A549 (cell line): ENCODE measurements around the gene ZNF362. TPM values are rescaled to one million over a fixed set of nuclear protein-coding genes. Genes with fewer than 3 reads are reported as not detected.

Experiments used
- ATAC-seq, 2 experiments: fragments of 200-7000 bp in 1 of 2; fragments of >200 bp in 1 of 2; cut with Nextera tagmentation in 1 of 2; cut with Tn5 transposase in 1 of 2; 3 replicates each; pipeline versions ENCODE4 v1.8.0 to v1.9.1; 2018 to 2020; ENCODE audit warnings: mild to moderate bottlenecking in 1 of 2, moderate library complexity in 1 of 2
- CTCF ChIA-PET: fragments of 300-600 bp; sonication (Branson Sonifier 250); formaldehyde crosslinking; extraction: SDS; loops from one replicate; lab custom pipeline; 2021; ENCODE audit warnings: antibody characterized with exemption, inconsistent platforms; lab: Yijun Ruan, JAX
- POLR2A ChIA-PET: fragments of 350-600 bp; formaldehyde crosslinking; extraction: SDS; loops from one replicate; lab custom pipeline; 2021; ENCODE audit warnings: antibody characterized with exemption, inconsistent platforms; lab: Yijun Ruan, JAX
- DNase-seq, 2 experiments: peaks; one replicate each; pipeline versions ENCODE4 v3.0.0 to v3.0.0-alpha.2; 2011 to 2016; ENCODE audit warnings: low read depth in 1 of 2, low spot score in 1 of 2
- FAIRE-seq: peaks from 2 replicates; lab custom pipeline; 2011; peaks lifted over from hg19 to GRCh38; lab: Jason Lieb, UNC
- H3K27ac ChIP-seq, 2 experiments: fragments of >200 bp; sonication (Bioruptor Twin); formaldehyde crosslinking; 3 replicates each; pipeline ENCODE4 v1.5.1; 2016 to 2017
- H3K4me1 ChIP-seq: fragments of >200 bp; sonication (Bioruptor Twin); formaldehyde crosslinking; 3 replicates; pipeline ENCODE4 v1.6.1; 2016
- H3K4me2 ChIP-seq: fragments of >200 bp; sonication (Bioruptor Twin); formaldehyde crosslinking; 3 replicates; pipeline ENCODE4 v1.6.1; 2016
- H3K4me3 ChIP-seq: fragments of >200 bp; sonication (Bioruptor Twin); formaldehyde crosslinking; 3 replicates; pipeline ENCODE4 v1.5.1; 2016
- H3K9me3 ChIP-seq: fragments of >200 bp; sonication (Bioruptor Twin); formaldehyde crosslinking; 3 replicates; pipeline ENCODE4 v1.6.1; 2016
- BHLHE40 ChIP-seq: IDR thresholded peaks from 2 replicates; pipeline ENCODE4 v1.6.1; 2012; ENCODE audit warnings: low read depth, low read length, inconsistent platforms
- CBX2 ChIP-seq: fragments of 200-600 bp; sonication (generic); IDR thresholded peaks from 2 replicates; pipeline ENCODE4 v1.6.1; 2016; ENCODE audit warnings: low read depth, mild to moderate bottlenecking, borderline replicate concordance
- CEBPB ChIP-seq, 2 experiments: fragments of >200 bp in 1 of 2; sonication (Bioruptor Twin) in 1 of 2; formaldehyde crosslinking in 1 of 2; IDR thresholded peaks; 2 replicates each; pipeline ENCODE4 v1.6.1; 2012 to 2016
- CHD2 ChIP-seq: fragments of 150-350 bp; IDR thresholded peaks from 2 replicates; pipeline ENCODE4 v1.6.1; 2014; ENCODE audit warnings: low read length; ENCODE audit not compliant: partially characterized antibody
- CTCF ChIP-seq: fragments of >200 bp; sonication (Bioruptor Twin); formaldehyde crosslinking; IDR thresholded peaks from 3 replicates; pipeline ENCODE4 v1.5.1; 2016
- EHF ChIP-seq: fragments of 250-450 bp; sonication (Bioruptor Pico); IDR thresholded peaks from 2 replicates; pipeline ENCODE4 v1.5.0; 2020; ENCODE audit warnings: mild to moderate bottlenecking
- EHMT2 ChIP-seq: fragments of 200-600 bp; sonication (generic); IDR thresholded peaks from 2 replicates; pipeline ENCODE4 v1.6.1; 2016; ENCODE audit warnings: antibody characterized with exemption, low read depth, mild to moderate bottlenecking, moderate library complexity
- FOXS1 ChIP-seq: fragments of 250-450 bp; sonication (Bioruptor Pico); IDR thresholded peaks from 2 replicates; pipeline ENCODE4 v1.5.0; 2020; ENCODE audit warnings: mild to moderate bottlenecking, moderate library complexity
- GATA3 ChIP-seq: IDR thresholded peaks from 2 replicates; pipeline ENCODE4 v1.6.1; 2012; ENCODE audit warnings: borderline replicate concordance
- HEYL ChIP-seq: fragments of 250-450 bp; sonication (Bioruptor Pico); IDR thresholded peaks from 2 replicates; pipeline ENCODE4 v1.8.0; 2021; ENCODE audit warnings: mild to moderate bottlenecking, moderate library complexity
- HMGXB4 ChIP-seq: fragments of 250-450 bp; sonication (Bioruptor Pico); IDR thresholded peaks from 2 replicates; pipeline ENCODE4 v1.5.0; 2021; ENCODE audit warnings: mild to moderate bottlenecking, moderate library complexity, borderline replicate concordance
- HOXA7 ChIP-seq: fragments of 250-450 bp; sonication (Bioruptor Pico); IDR thresholded peaks from 2 replicates; pipeline ENCODE4 v1.5.0; 2020; ENCODE audit warnings: mild to moderate bottlenecking, moderate library complexity
- HOXB13 ChIP-seq: fragments of 250-450 bp; sonication (Bioruptor Pico); IDR thresholded peaks from 2 replicates; pipeline ENCODE4 v1.5.0; 2020; ENCODE audit warnings: low read depth, mild to moderate bottlenecking, moderate library complexity
- HOXB5 ChIP-seq: fragments of 250-450 bp; sonication (Bioruptor Pico); IDR thresholded peaks from 2 replicates; pipeline ENCODE4 v1.5.0; 2020; ENCODE audit warnings: mild to moderate bottlenecking, moderate library complexity
- JUN ChIP-seq, 2 experiments: fragments of >200 bp; sonication (Bioruptor Twin); formaldehyde crosslinking; IDR thresholded peaks; 2 replicates in 1 of 2; 3 replicates in 1 of 2; pipeline ENCODE4 v1.6.1; 2016 to 2017
- KDM1A ChIP-seq: fragments of 200-600 bp; sonication (generic); IDR thresholded peaks from 2 replicates; pipeline ENCODE4 v1.6.1; 2016; ENCODE audit warnings: low read depth, mild to moderate bottlenecking
- MAX ChIP-seq: IDR thresholded peaks from 2 replicates; pipeline ENCODE4 v1.6.1; 2012
- MAZ ChIP-seq: fragments of 150-350 bp; IDR thresholded peaks from 2 replicates; pipeline ENCODE4 v1.6.1; 2014; ENCODE audit warnings: antibody characterized with exemption, low read depth, low read length, borderline replicate concordance
- MYC ChIP-seq: IDR thresholded peaks from 2 replicates; pipeline ENCODE4 v1.6.1; 2012; ENCODE audit warnings: mild to moderate bottlenecking, inconsistent platforms, low read length, improper control_type of control experiment, borderline replicate concordance
- NFE2L2 ChIP-seq: fragments of 150-350 bp; conservative IDR thresholded peaks from 2 replicates; pipeline ENCODE4 v1.6.1; 2014; ENCODE audit warnings: low read length
- NPAS2 ChIP-seq: fragments of 250-450 bp; sonication (Bioruptor Pico); IDR thresholded peaks from 2 replicates; pipeline ENCODE4 v1.8.0; 2022; ENCODE audit warnings: mild to moderate bottlenecking, moderate library complexity, borderline replicate concordance
- PHF8 ChIP-seq: fragments of 200-600 bp; sonication (generic); IDR thresholded peaks from 2 replicates; pipeline ENCODE4 v1.6.1; 2016; ENCODE audit warnings: low read depth, mild to moderate bottlenecking, antibody characterized with exemption, moderate library complexity, borderline replicate concordance
- RCOR1 ChIP-seq: fragments of 150-350 bp; IDR thresholded peaks from 2 replicates; pipeline ENCODE4 v1.6.1; 2014; ENCODE audit warnings: antibody characterized with exemption, low read length, low read depth
- RNF2 ChIP-seq: fragments of 200-600 bp; sonication (generic); IDR thresholded peaks from 2 replicates; pipeline ENCODE4 v1.6.1; 2016; ENCODE audit warnings: low read depth, mild to moderate bottlenecking, antibody characterized with exemption, moderate library complexity, borderline replicate concordance
- TP53 ChIP-seq: fragments of 250-450 bp; sonication (Bioruptor Pico); IDR thresholded peaks from 2 replicates; pipeline ENCODE4 v1.5.0; 2021; ENCODE audit warnings: mild to moderate bottlenecking, moderate library complexity
- ZC3H11A ChIP-seq: fragments of 450-650 bp; IDR thresholded peaks from 2 replicates; pipeline ENCODE4 v1.6.1; 2014; ENCODE audit warnings: antibody characterized with exemption, mild to moderate bottlenecking
- ZFP36 ChIP-seq: fragments of 450-650 bp; IDR thresholded peaks from 2 replicates; pipeline ENCODE4 v1.6.1; 2014; ENCODE audit warnings: borderline replicate concordance; ENCODE audit not compliant: partially characterized antibody
- ZNF302 ChIP-seq: fragments of 250-450 bp; sonication (Bioruptor Pico); IDR thresholded peaks from 2 replicates; pipeline ENCODE4 v1.9.0; 2021; ENCODE audit warnings: inconsistent platforms, mild to moderate bottlenecking, moderate library complexity
- ZSCAN20 ChIP-seq: fragments of 250-450 bp; sonication (Bioruptor Pico); IDR thresholded peaks from 2 replicates; pipeline ENCODE4 v1.8.0; 2022; ENCODE audit warnings: mild to moderate bottlenecking, moderate library complexity
- WGBS: methylation state at CpG from one replicate; pipeline ENCODE4 v1.1.6; 2017; ENCODE audit errors: missing lambda C conversion rate; 5-methylcytosine and 5-hydroxymethylcytosine counted together
- polyA plus RNA-seq, 4 experiments: library from polyadenylated mRNA; depleted of rRNA in 3 of 4; stranded (reverse); fragments of >200 nt; fragmentation: RNase III in 1 of 4; extraction: RNeasy Plus Mini Kit Qiagen cat#74134 plus additional on column Dnase treatment in 1 of 4; gene quantifications; 2 replicates in 3 of 4; 3 replicates in 1 of 4; pipeline ENCODE4 v1.2.3, GENCODE V29; 2011 to 2017

The ZNF362 gene
- polyA plus RNA-seq, 2 of the 4 experiments (the other 2 are of a cell fraction) = 4.8 to 7.9 TPM

GRCh38 chr1:33305816-33306652, 49.7 kb downstream of the ZNF362 start:
- no peak for DNase-seq
- H3K4me1 ChIP-seq = no peaks in the 10 kb centered on the region
- no peak overlapping the region for H3K4me3 ChIP-seq
- TF ChIP-seq RCOR1 = no peak
- no peak for TF ChIP-seq JUN (IDR thresholded peaks at IDR 0.05)
- TF ChIP-seq MAZ = no peak
- TF ChIP-seq TP53 (CRISPR knock-in tag) = no peak
- no peak for TF ChIP-seq HMGXB4
- no peak for TF ChIP-seq CBX2
- TF ChIP-seq RNF2 = no peak
- no peak for TF ChIP-seq ZFP36
- no peak for TF ChIP-seq GATA3
- TF ChIP-seq MYC = no peak
- TF ChIP-seq CEBPB (IDR thresholded peaks at IDR 0.05) = no peak
- TF ChIP-seq HOXB13 (CRISPR knock-in tag) = no peak
- no peak for TF ChIP-seq FOXS1 (CRISPR knock-in tag)
- no peak for TF ChIP-seq CHD2
- TF ChIP-seq CTCF = no peak
- TF ChIP-seq NFE2L2 = no peak
- no peak for TF ChIP-seq ZC3H11A
- TF ChIP-seq NPAS2 (CRISPR knock-in tag) = no peak
- no peak for TF ChIP-seq PHF8
- 80% methylated on average over 20 of the region's 20 CpGs for WGBS
- no peak overlapping the region for H3K27ac ChIP-seq
- ChIA-PET CTCF (interaction anchor here (1.0 to 5.5 kb wide), 4 partner anchors 8 to 62 kb away, joined by 3 to 26 read pairs (median 4); no protein-coding TSS in a partner anchor), POLR2A (no interaction called here)
- no peak for FAIRE-seq
- ATAC-seq = no peak
- no peaks in the 10 kb centered on the region; the same call in 2 of the 3 replicates for H3K9me3 ChIP-seq
- no peak overlapping the region for H3K4me2 ChIP-seq

GRCh38 chr1:33306653-33307493, 50.6 kb downstream of the ZNF362 start:
- no peak overlapping the region for H3K4me2 ChIP-seq
- no peak overlapping the region for H3K27ac ChIP-seq
- POLR2A ChIA-PET = no interaction called here

More at GRCh38 chr1:33306653-33307493, 50.6 kb downstream of the ZNF362 start:
- CTCF ChIA-PET = interaction anchor here (1.6 to 5.5 kb wide), 2 partner anchors 11 to 61 kb away, joined by 3 to 26 read pairs; no protein-coding TSS in a partner anchor
- ATAC-seq (no peak), FAIRE-seq (no peak), DNase-seq (no peak)
- Histone ChIP-seq H3K4me1 (no peaks in the 10 kb centered on the region), H3K4me3 (no peak overlapping the region), H3K9me3 (no peaks in the 10 kb centered on the region)
- WGBS = 96% methylated on average over 61 of the region's 113 CpGs
- TF ChIP-seq HEYL (CRISPR knock-in tag) (no peak), ZNF302 (no peak), JUN (IDR thresholded peaks at IDR 0.05) (no peak), HOXA7 (no peak), KDM1A (no peak), HOXB5 (CRISPR knock-in tag) (no peak), MAZ (no peak), MAX (no peak), EHMT2 (no peak), BHLHE40 (no peak), CTCF (no peak), ZSCAN20 (CRISPR knock-in tag) (no peak), EHF (CRISPR knock-in tag) (no peak)
